Tibial nerve (tissue), 4 donors: Measurements from ENCODE around the gene ALOXE3. TPM values are rescaled to one million over a fixed set of nuclear protein-coding genes. Genes with fewer than 3 reads are reported as not detected.
A peak's percentile ranks its signal among the peaks of the same experiment; 100 is the strongest.
"Not testable (repeated sequence)": the region's sequence is repeated elsewhere in the genome, so short reads cannot be mapped to it uniquely, and the experiment has no call there.

Experiments used
- DNase-seq, 2 donors: peaks; one replicate each; pipeline ENCODE4 v3.0.0-alpha.2; 2019; ENCODE audit warnings: low spot score in 2 of 2
- H3K27ac ChIP-seq, 4 donors: fragments of 200-600 bp; sonication (generic) in 3 of 4; one replicate each; pipeline ENCODE4 v1.5.1; 2017 to 2019; ENCODE audit warnings: mild to moderate bottlenecking in 1 of 4
- H3K27me3 ChIP-seq, 2 donors: fragments of 200-600 bp; sonication (generic) in 1 of 2; one replicate each; pipeline versions ENCODE4 v1.5.1 to v1.6.0; 2017 to 2019
- H3K36me3 ChIP-seq, 3 donors: fragments of 200-600 bp; sonication (generic); one replicate each; pipeline ENCODE4 v1.5.1; 2018 to 2019
- H3K4me1 ChIP-seq, 4 donors: fragments of 200-600 bp; sonication (generic) in 3 of 4; one replicate each; pipeline ENCODE4 v1.5.1; 2017 to 2019
- H3K4me3 ChIP-seq, 4 donors: fragments of 200-600 bp; sonication (generic) in 3 of 4; one replicate each; pipeline ENCODE4 v1.5.1; 2017 to 2019; ENCODE audit warnings: mild to moderate bottlenecking in 1 of 4, moderate library complexity in 1 of 4
- H3K9me3 ChIP-seq, 4 donors: fragments of 200-600 bp; sonication (generic) in 3 of 4; one replicate each; pipeline ENCODE4 v1.5.1; 2017 to 2019
- EP300 ChIP-seq, 2 donors: sonication (generic); formaldehyde crosslinking; IDR thresholded peaks; one replicate each; pipeline ENCODE4 v1.6.1; 2017; ENCODE audit warnings: antibody characterized with exemption in 2 of 2, mild to moderate bottlenecking in 1 of 2
- POLR2A ChIP-seq, 2 donors: fragments of 450-650 bp; IDR thresholded peaks; one replicate each; pipeline ENCODE4 v1.6.1; 2017; ENCODE audit warnings: antibody characterized with exemption in 2 of 2, mild to moderate bottlenecking in 2 of 2, moderate library complexity in 2 of 2
- WGBS, 2 donors: methylation state at CpG; one replicate each; pipeline ENCODE4 v1.1.5; 2018; 5-methylcytosine and 5-hydroxymethylcytosine counted together
- total RNA-seq, 4 donors: library from RNA; depleted of rRNA; stranded (reverse); fragments of >200 nt; gene quantifications; one replicate each; pipeline ENCODE4 v1.1.0, GENCODE V29; 2016
- TF ChIP-seq, protein P1 (sequence below), 5 experiments: fragments of 200-600 bp in 3 of 5; fragments of 450-650 bp in 2 of 5; sonication (generic) in 3 of 5; IDR thresholded peaks; one replicate each; pipeline ENCODE4 v1.5.1; 2016 to 2019; ENCODE audit warnings: antibody characterized with exemption in 5 of 5, mild to moderate bottlenecking in 3 of 5, moderate library complexity in 2 of 5

ALOXE3 gene
- total RNA-seq, 4 donors from 2014 or later, result not detected

DNA sequence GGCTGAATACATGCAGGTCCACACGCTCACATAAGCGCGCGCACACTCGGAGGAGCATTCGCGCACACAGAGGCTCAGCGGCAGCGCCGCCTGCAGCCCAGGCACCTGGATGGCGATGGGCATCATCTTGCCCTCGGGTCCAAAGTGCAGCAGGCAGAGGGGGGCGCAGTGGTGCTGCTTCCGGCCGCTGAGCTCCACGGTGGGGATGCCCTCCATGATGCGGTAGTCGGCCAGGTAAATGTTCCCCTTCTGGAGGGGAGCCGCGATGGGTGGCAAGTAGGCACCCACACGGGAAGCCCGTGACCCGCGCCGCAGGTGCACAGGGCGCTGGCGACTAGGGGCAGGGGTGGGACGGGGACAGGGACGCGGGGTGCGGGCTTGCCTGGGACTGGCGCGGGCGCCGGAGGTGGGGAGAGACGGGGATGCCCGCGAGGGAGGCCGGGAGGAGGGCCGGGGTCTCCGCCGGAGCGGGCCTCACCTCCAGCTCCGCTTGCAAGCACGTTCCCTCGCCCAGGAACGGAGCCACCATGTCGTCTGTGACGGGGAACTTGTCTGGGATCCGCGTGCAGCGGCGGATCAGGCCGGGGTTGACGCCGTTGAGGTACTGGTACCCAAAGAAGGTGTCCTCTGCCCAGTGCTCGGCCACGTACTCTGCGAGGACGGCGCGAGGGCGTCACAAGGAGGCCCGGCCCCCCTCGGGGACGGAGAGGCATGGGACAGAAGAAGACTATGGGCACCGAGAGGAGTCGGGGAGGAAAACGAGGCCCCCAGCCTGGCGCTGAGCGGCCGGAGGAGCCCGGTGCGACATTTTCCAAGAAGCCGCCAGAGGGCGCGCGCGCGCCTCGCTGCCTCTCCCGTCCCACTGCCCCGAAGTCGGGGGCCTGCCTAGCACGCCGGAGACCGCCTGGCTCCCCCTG is 38.8 kb downstream of the ALOXE3 start:
- DNase-seq, result peak; percentile 35 to 49
- peaks cover 0 to 95% of the 10 kb centered on the region in 2 donors for H3K27me3 ChIP-seq
- peak overlapping the region in 2 of 4 donors; percentile 16 to 28 for H3K27ac ChIP-seq
- H3K4me1 ChIP-seq, result peaks cover 0 to 22% (median 3%) of the 10 kb centered on the region in 4 donors
- H3K9me3 ChIP-seq, result no peaks in the 10 kb centered on the region
- H3K4me3 ChIP-seq, result peak overlapping the region; percentile 2 to 50 (median 41)
- no peak for TF ChIP-seq EP300 (IDR thresholded peaks at IDR 0.05)
- TF ChIP-seq, protein P1, sequence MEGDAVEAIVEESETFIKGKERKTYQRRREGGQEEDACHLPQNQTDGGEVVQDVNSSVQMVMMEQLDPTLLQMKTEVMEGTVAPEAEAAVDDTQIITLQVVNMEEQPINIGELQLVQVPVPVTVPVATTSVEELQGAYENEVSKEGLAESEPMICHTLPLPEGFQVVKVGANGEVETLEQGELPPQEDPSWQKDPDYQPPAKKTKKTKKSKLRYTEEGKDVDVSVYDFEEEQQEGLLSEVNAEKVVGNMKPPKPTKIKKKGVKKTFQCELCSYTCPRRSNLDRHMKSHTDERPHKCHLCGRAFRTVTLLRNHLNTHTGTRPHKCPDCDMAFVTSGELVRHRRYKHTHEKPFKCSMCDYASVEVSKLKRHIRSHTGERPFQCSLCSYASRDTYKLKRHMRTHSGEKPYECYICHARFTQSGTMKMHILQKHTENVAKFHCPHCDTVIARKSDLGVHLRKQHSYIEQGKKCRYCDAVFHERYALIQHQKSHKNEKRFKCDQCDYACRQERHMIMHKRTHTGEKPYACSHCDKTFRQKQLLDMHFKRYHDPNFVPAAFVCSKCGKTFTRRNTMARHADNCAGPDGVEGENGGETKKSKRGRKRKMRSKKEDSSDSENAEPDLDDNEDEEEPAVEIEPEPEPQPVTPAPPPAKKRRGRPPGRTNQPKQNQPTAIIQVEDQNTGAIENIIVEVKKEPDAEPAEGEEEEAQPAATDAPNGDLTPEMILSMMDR (IDR thresholded peaks at IDR 0.05), result peak; percentile 89 to 93 (median 90)
- 2% methylated on average over 63 to 75 of the region's 87 CpGs for WGBS, 2 donors
- H3K36me3 ChIP-seq, result no peaks in the 10 kb centered on the region

GRCh38 chr17:8077939-8078338 is 40.4 kb downstream of the ALOXE3 start:
- not testable (repeated sequence) for H3K4me3 ChIP-seq, DNase-seq, H3K9me3 ChIP-seq, H3K36me3 ChIP-seq, H3K27ac ChIP-seq
- Histone ChIP-seq H3K4me1 (peaks cover 0 to 38% (median 12%) of the 10 kb centered on the region in 4 donors), H3K27me3 (peaks cover 0 to 96% of the 10 kb centered on the region in 2 donors)
- 85 to 88% methylated on average over 4 to 5 of the region's 5 CpGs for WGBS, 2 donors

DNA sequence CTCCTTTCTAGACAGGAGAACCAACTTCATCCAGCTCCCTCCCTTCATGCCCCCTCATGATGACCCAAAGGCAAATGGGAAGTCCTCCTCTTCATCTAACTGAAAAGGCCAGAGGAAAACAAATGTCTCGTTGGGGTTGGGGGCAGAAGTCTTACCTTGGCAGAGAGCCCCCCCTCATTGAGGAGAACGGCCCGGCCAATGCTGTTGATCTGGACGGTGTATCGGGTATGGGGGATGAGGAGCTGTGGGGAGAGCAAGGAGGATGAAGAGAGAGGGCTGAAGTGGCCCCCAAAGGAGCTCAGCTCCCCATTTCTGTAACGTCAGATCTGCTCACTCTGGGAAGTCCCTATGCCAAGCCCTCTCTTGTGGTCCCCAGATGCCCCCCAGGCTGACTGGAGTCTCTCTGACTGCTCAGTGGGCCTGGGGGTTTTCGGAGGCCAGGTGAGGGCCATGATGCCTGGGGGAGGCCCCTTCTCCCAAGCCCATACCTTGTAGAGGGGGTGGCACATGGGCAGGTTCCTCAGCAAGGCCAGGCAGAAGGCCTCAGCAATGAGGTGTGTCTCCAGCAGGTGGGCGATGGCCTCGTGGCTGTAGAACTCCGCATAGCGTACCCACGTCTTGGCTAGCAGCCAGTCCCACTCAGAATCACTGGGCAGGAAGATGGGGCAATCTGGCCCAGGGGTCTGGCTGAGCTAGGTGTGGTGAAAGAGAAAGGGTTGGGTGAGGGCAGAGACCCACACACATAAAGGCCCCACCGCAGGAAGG is 41.6 kb downstream of the ALOXE3 start:
- Histone ChIP-seq H3K27me3 (peaks cover 0 to 96% of the 10 kb centered on the region in 2 donors), H3K36me3 (no peaks in the 10 kb centered on the region), H3K4me3 (no peak overlapping the region), H3K4me1 (peaks cover 0 to 47% (median 17%) of the 10 kb centered on the region in 4 donors), H3K27ac (no peak overlapping the region), H3K9me3 (no peaks in the 10 kb centered on the region)
- no peak for DNase-seq
- no peak for TF ChIP-seq POLR2A (IDR thresholded peaks at IDR 0.05)
- no peak for TF ChIP-seq EP300 (IDR thresholded peaks at IDR 0.05)
- TF ChIP-seq, protein P1 (IDR thresholded peaks at IDR 0.05), result no peak
- 87 to 88% methylated on average over 13 of the region's 13 CpGs for WGBS, 2 donors

GRCh38 chr17:8075574-8076342 is 42.6 kb downstream of the ALOXE3 start:
- H3K36me3 ChIP-seq, result no peaks in the 10 kb centered on the region
- H3K9me3 ChIP-seq, result no peaks in the 10 kb centered on the region
- DNase-seq, result no peak
- peaks cover 0 to 95% of the 10 kb centered on the region in 2 donors for H3K27me3 ChIP-seq
- TF ChIP-seq, protein P1 (IDR thresholded peaks at IDR 0.05), result no peak
- H3K4me3 ChIP-seq, result no peak overlapping the region
- peaks cover 0 to 42% (median 17%) of the 10 kb centered on the region in 4 donors for H3K4me1 ChIP-seq
- WGBS, 2 donors, result 93 to 94% methylated on average over 11 to 14 of the region's 14 CpGs
- no peak overlapping the region for H3K27ac ChIP-seq

- peaks cover 0 to 89% of the 10 kb centered on the region in 2 donors for H3K27me3 ChIP-seq
- TF ChIP-seq, protein P1 (IDR thresholded peaks at IDR 0.05), result no peak
- TF ChIP-seq POLR2A (IDR thresholded peaks at IDR 0.05) (no peak), EP300 (IDR thresholded peaks at IDR 0.05) (no peak)
Measured at GRCh38 chr17:8075081-8075480, 43.2 kb downstream of the ALOXE3 start.

More at GRCh38 chr17:8075081-8075480, 43.2 kb downstream of the ALOXE3 start:
- 85 to 90% methylated on average over 3 of the region's 3 CpGs for WGBS, 2 donors
- no peaks in the 10 kb centered on the region for H3K9me3 ChIP-seq
- no peak overlapping the region for H3K4me3 ChIP-seq
- H3K27ac ChIP-seq, result no peak overlapping the region
- H3K4me1 ChIP-seq, result peaks cover 0 to 35% (median 14%) of the 10 kb centered on the region in 4 donors
- H3K36me3 ChIP-seq, result no peaks in the 10 kb centered on the region
- DNase-seq, result no peak
